22Rv1 (cell line): ENCODE data around the gene CCDC196.

Source experiments
- ZFX ChIP-seq: fragments of 450-650 bp; IDR thresholded peaks from 2 replicates; pipeline ENCODE4 v1.6.1; 2017; ENCODE audit warnings: antibody characterized with exemption, borderline replicate concordance
- TF ChIP-seq, protein P1 (sequence below): fragments of 450-650 bp; IDR thresholded peaks from 2 replicates; pipeline ENCODE4 v1.5.1; 2017; ENCODE audit warnings: mild to moderate bottlenecking

DNA sequence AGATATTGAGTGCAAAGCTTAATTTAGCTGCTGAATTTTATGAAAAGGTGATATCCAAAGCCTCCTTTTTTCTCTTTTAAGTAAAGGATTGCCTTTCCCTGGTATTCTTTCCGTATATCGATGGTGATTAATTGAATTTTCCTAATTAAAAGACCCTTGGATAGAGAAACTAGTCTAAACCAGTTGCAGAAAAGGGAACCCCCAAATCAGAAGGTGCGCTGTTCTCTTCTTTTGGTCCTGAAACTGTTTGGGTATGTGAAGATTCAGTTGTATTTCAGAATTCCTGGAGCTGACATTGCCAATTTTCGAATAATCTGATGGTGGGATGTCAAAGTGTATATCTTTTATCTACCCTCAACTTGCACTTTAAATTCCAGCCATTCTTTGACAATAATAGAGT lies 23.7 kb downstream of the CCDC196 start:
- TF ChIP-seq, protein P1, sequence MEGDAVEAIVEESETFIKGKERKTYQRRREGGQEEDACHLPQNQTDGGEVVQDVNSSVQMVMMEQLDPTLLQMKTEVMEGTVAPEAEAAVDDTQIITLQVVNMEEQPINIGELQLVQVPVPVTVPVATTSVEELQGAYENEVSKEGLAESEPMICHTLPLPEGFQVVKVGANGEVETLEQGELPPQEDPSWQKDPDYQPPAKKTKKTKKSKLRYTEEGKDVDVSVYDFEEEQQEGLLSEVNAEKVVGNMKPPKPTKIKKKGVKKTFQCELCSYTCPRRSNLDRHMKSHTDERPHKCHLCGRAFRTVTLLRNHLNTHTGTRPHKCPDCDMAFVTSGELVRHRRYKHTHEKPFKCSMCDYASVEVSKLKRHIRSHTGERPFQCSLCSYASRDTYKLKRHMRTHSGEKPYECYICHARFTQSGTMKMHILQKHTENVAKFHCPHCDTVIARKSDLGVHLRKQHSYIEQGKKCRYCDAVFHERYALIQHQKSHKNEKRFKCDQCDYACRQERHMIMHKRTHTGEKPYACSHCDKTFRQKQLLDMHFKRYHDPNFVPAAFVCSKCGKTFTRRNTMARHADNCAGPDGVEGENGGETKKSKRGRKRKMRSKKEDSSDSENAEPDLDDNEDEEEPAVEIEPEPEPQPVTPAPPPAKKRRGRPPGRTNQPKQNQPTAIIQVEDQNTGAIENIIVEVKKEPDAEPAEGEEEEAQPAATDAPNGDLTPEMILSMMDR, result no peak
- no peak for TF ChIP-seq ZFX
